Endothelial cell of umbilical vein (primary cell): Measurements from ENCODE around the gene PLXDC2. TPM values are rescaled to one million over a fixed set of nuclear protein-coding genes. Genes with fewer than 3 reads are reported as not detected.

ENCODE experiments used
- BruUV-seq: library from RNA; stranded (reverse); fragments of 400-500 nt; replicated peaks from 2 replicates; lab custom pipeline; 2021; lab: Mats Ljungman, UMichigan
- CTCF ChIA-PET: fragments of 300-600, 350-600 bp; sonication (Branson Sonifier 250); formaldehyde crosslinking; loops from one replicate; lab custom pipeline; 2021; ENCODE audit warnings: antibody characterized with exemption, inconsistent platforms; lab: Charles Lee
- POLR2A ChIA-PET: fragments of 300-600, 350-600 bp; sonication (Branson Sonifier 250); formaldehyde crosslinking; loops from one replicate; lab custom pipeline; 2021; ENCODE audit warnings: antibody characterized with exemption, inconsistent platforms; lab: Charles Lee
- DNase-seq: peaks from one replicate; pipeline ENCODE4 v3.0.0-alpha.2; 2011; ENCODE audit warnings: low read depth, low spot score
- FAIRE-seq: peaks from 2 replicates; lab custom pipeline; 2011; peaks lifted over from hg19 to GRCh38; lab: Jason Lieb, UNC
- H2AFZ ChIP-seq: 2 replicates; pipeline ENCODE4 v1.6.0; 2012; ENCODE audit warnings: low read depth, low read length, control low read depth, inconsistent platforms
- H3K27ac ChIP-seq: 2 replicates; pipeline ENCODE4 v1.5.1; 2011; ENCODE audit warnings: low read depth, mild to moderate bottlenecking, control low read depth, low read length, moderate library complexity; ENCODE audit not compliant: insufficient read depth
- H3K27me3 ChIP-seq, 2 experiments: 2 replicates each; pipeline versions ENCODE4 v1.6.0 to v1.6.1; 2011; ENCODE audit warnings: low read length in 2 of 2, mixed read lengths in 1 of 2; ENCODE audit not compliant: control insufficient read depth in 2 of 2, insufficient read depth in 2 of 2
- H3K36me3 ChIP-seq, 2 experiments: 2 replicates in 1 of 2; 3 replicates in 1 of 2; pipeline ENCODE4 v1.5.1; 2011; ENCODE audit warnings: low read length in 2 of 2, mild to moderate bottlenecking in 1 of 2, moderate library complexity in 1 of 2; ENCODE audit not compliant: control insufficient read depth in 2 of 2, insufficient read depth in 2 of 2; ENCODE audit errors: extremely low read depth in 1 of 2
- H3K4me1 ChIP-seq: 3 replicates; pipeline ENCODE4 v1.5.1; 2011; ENCODE audit warnings: mild to moderate bottlenecking, low read length; ENCODE audit not compliant: control insufficient read depth, insufficient read depth; ENCODE audit errors: extremely low read depth
- H3K4me2 ChIP-seq: 2 replicates; pipeline ENCODE4 v1.6.1; 2011; ENCODE audit warnings: low read length, control low read depth, mixed read lengths; ENCODE audit not compliant: insufficient read depth
- H3K4me3 ChIP-seq, 3 experiments: fragments of 200-600 bp in 1 of 3; sonication (generic), shearing (Covaris generic) in 1 of 3; replicated peaks in 1 of 3; 2 replicates each; pipeline ENCODE4 v1.5.1; 2011 to 2016; ENCODE audit warnings: control low read depth in 3 of 3, low read length in 3 of 3, mild to moderate bottlenecking in 2 of 3, inconsistent platforms in 1 of 3, low read depth in 1 of 3, moderate library complexity in 1 of 3; ENCODE audit not compliant: insufficient read depth in 1 of 3
- H3K79me2 ChIP-seq: 2 replicates; pipeline ENCODE4 v1.6.0; 2012; ENCODE audit warnings: low read length, inconsistent platforms; ENCODE audit not compliant: control insufficient read depth, insufficient read depth
- H3K9ac ChIP-seq: replicated peaks from 2 replicates; pipeline ENCODE3; 2011; ENCODE audit warnings: low read length, control low read depth; ENCODE audit not compliant: insufficient read depth; ENCODE audit errors: extremely low read depth
- H3K9me1 ChIP-seq: replicated peaks from 3 replicates; pipeline ENCODE4 v1.6.0; 2011; ENCODE audit warnings: mild to moderate bottlenecking, low read length; ENCODE audit not compliant: control insufficient read depth, insufficient read depth; ENCODE audit errors: extremely low read depth
- H3K9me3 ChIP-seq: replicated peaks from 2 replicates; pipeline ENCODE4 v1.5.1; 2012; ENCODE audit warnings: low read length, inconsistent platforms; ENCODE audit not compliant: control insufficient read depth, insufficient read depth
- H4K20me1 ChIP-seq: replicated peaks from 2 replicates; pipeline ENCODE3; 2011; ENCODE audit warnings: mild to moderate bottlenecking, low read length; ENCODE audit not compliant: control insufficient read depth, insufficient read depth; ENCODE audit errors: extremely low read depth
- EZH2 ChIP-seq: IDR thresholded peaks from 2 replicates; pipeline ENCODE4 v1.6.1; 2012; ENCODE audit warnings: borderline replicate concordance, low read depth, mild to moderate bottlenecking, moderate library complexity, low read length, inconsistent platforms; ENCODE audit not compliant: severe bottlenecking
- FOS ChIP-seq: IDR thresholded peaks from 2 replicates; pipeline ENCODE4 v1.6.1; 2011; ENCODE audit warnings: mild to moderate bottlenecking, low read length, moderate library complexity, borderline replicate concordance; ENCODE audit not compliant: insufficient read depth
- GATA2 ChIP-seq: IDR thresholded peaks from 2 replicates; pipeline ENCODE4 v1.7.0; 2011; ENCODE audit warnings: low read depth, mild to moderate bottlenecking, moderate library complexity, mixed read lengths, low read length; ENCODE audit not compliant: insufficient read length, insufficient read depth
- JUN ChIP-seq: IDR thresholded peaks from 2 replicates; pipeline ENCODE4 v1.6.1; 2011; ENCODE audit warnings: borderline replicate concordance, low read depth; ENCODE audit not compliant: insufficient read length, insufficient read depth
- MYC ChIP-seq: IDR thresholded peaks from one replicate; pipeline ENCODE4 v1.6.1; 2011; ENCODE audit warnings: mild to moderate bottlenecking, low read depth, low read length
- POLR2A ChIP-seq: IDR thresholded peaks from 2 replicates; pipeline ENCODE4 v1.6.1; 2012; ENCODE audit warnings: low read depth, mild to moderate bottlenecking, control low read depth, low read length
- POLR2AphosphoS5 ChIP-seq: IDR thresholded peaks from 2 replicates; pipeline ENCODE4 v1.6.1; 2012; ENCODE audit warnings: low read depth, mild to moderate bottlenecking, control low read depth, low read length, moderate library complexity; ENCODE audit not compliant: insufficient read depth
- dilution Hi-C: fragments of 300-500 bp; cut with MboI; formaldehyde crosslinking; loops from one replicate; pipeline ENCODE4 v1.15.0; 2019; ENCODE audit warnings: low sequenced_read_pairs; ENCODE audit not compliant: extremely low pct_ligation_motif_present
- intact Hi-C: fragments of 100-400 bp; cut with micrococcal nuclease; formaldehyde crosslinking; loops from one replicate; pipeline ENCODE4 v1.10.0; 2022
- polyA plus RNA-seq, 4 experiments: library from polyadenylated mRNA; depleted of rRNA in 3 of 4; stranded (reverse) in 3 of 4; unstranded in 1 of 4; fragments of >200 nt; gene quantifications; 2 replicates each; pipeline versions ENCODE4 v1.2.1 to v1.2.3, GENCODE V29; 2011 to 2012; ENCODE audit warnings: missing spikeins in 1 of 4
- total RNA-seq: library from RNA; stranded (reverse); gene quantifications from 2 replicates; pipeline ENCODE4 v1.2.3, GENCODE V29; 2021
- TF ChIP-seq, protein P1 (sequence below): IDR thresholded peaks from 2 replicates; pipeline ENCODE4 v1.6.1; 2011; ENCODE audit not compliant: insufficient read depth, insufficient read length
- TF ChIP-seq, protein P2 (sequence below), 2 donors: IDR thresholded peaks; 1 replicate in 1 of 2; 2 replicates in 1 of 2; pipeline ENCODE4 v1.5.1; 2011; ENCODE audit warnings: low read length in 2 of 2, mild to moderate bottlenecking in 2 of 2, moderate library complexity in 2 of 2, control low read depth in 1 of 2, inconsistent platforms in 1 of 2, low read depth in 1 of 2; ENCODE audit not compliant: insufficient read depth in 1 of 2; ENCODE audit errors: extremely low read depth in 1 of 2

PLXDC2 gene
- total and polyA plus RNA-seq, 2 donors (not counting 3 experiments of a cell fraction or from before 2014, with no cell fraction given): 0.32 to 1.2 TPM

GRCh38 chr10:19946791-19947190, 130.6 kb downstream of the PLXDC2 start:
- Histone ChIP-seq H4K20me1 (no peaks in the 10 kb centered on the region), H3K4me2 (no peak overlapping the region), H3K9me1 (no peaks in the 10 kb centered on the region), H2AFZ (no peak overlapping the region), H3K79me2 (no peaks in the 10 kb centered on the region), H3K36me3 (no peaks in the 10 kb centered on the region), H3K4me1 (no peaks in the 10 kb centered on the region), H3K9ac (no peak overlapping the region), H3K27me3 (no peaks in the 10 kb centered on the region), H3K9me3 (no peaks in the 10 kb centered on the region), H3K4me3 (no peak overlapping the region), H3K27ac (no peak overlapping the region)
- TF ChIP-seq JUN (no peak), GATA2 (no peak), POLR2A (no peak), EZH2 (no peak), MYC (no peak), FOS (no peak), POLR2AphosphoS5 (no peak)
- TF ChIP-seq, protein P1, sequence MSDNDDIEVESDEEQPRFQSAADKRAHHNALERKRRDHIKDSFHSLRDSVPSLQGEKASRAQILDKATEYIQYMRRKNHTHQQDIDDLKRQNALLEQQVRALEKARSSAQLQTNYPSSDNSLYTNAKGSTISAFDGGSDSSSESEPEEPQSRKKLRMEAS: no peak
- TF ChIP-seq, protein P2, sequence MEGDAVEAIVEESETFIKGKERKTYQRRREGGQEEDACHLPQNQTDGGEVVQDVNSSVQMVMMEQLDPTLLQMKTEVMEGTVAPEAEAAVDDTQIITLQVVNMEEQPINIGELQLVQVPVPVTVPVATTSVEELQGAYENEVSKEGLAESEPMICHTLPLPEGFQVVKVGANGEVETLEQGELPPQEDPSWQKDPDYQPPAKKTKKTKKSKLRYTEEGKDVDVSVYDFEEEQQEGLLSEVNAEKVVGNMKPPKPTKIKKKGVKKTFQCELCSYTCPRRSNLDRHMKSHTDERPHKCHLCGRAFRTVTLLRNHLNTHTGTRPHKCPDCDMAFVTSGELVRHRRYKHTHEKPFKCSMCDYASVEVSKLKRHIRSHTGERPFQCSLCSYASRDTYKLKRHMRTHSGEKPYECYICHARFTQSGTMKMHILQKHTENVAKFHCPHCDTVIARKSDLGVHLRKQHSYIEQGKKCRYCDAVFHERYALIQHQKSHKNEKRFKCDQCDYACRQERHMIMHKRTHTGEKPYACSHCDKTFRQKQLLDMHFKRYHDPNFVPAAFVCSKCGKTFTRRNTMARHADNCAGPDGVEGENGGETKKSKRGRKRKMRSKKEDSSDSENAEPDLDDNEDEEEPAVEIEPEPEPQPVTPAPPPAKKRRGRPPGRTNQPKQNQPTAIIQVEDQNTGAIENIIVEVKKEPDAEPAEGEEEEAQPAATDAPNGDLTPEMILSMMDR (IDR thresholded peaks at IDR 0.05; ENCODE audit: extremely low read depth in 1 of 2, insufficient read depth in 1 of 2, low read depth in 1 of 2, low read length in 2 of 2): no peak
- no TSS peak for BruUV-seq
- dilution Hi-C loops: no loop called here
- FAIRE-seq: no peak
- CTCF ChIA-PET: no interaction called here
- POLR2A ChIA-PET: no interaction called here
- intact Hi-C loops: no loop called here
- DNase-seq: no peak
